ENCODE measurements around the gene ICA1.

- TF ChIP-seq CTCF (IDR thresholded peaks at IDR 0.05) (no peak), POLR2A (IDR thresholded peaks at IDR 0.05) (no peak)
Measured at GRCh38 chr7:8271960-8272359, 10.0 kb upstream of the ICA1 start.

All from thyroid gland (tissue), 4 donors.